IPS-15b (cell line): ENCODE results near the gene KYAT1.

Source experiments
- H3K27me3 ChIP-seq: one replicate; pipeline ENCODE4 v1.6.1; 2013; ENCODE audit warnings: low read length; ENCODE audit not compliant: control insufficient read depth, insufficient read depth
- H3K36me3 ChIP-seq: one replicate; pipeline ENCODE4 v1.6.1; 2013; ENCODE audit warnings: low read length; ENCODE audit not compliant: control insufficient read depth, insufficient read depth
- H3K4me1 ChIP-seq: one replicate; pipeline ENCODE4 v1.6.1; 2013; ENCODE audit warnings: mild to moderate bottlenecking, low read length; ENCODE audit not compliant: control insufficient read depth, insufficient read depth
- H3K4me3 ChIP-seq: one replicate; pipeline ENCODE4 v1.5.1; 2013; ENCODE audit warnings: low read depth, low read length
- H3K9ac ChIP-seq: one replicate; pipeline ENCODE4 v1.6.1; 2013; ENCODE audit warnings: low read depth, mild to moderate bottlenecking, low read length
- H3K9me3 ChIP-seq: one replicate; pipeline ENCODE4 v1.6.1; 2013; ENCODE audit warnings: mild to moderate bottlenecking, low read length; ENCODE audit not compliant: control insufficient read depth, insufficient read depth

Gene KYAT1

GRCh38 chr9:128881884-128882676 is at the start of gene KYAT1, which contains the start of gene LRRC8A:
TSS of gene KYAT1 (minus strand) at chr9:128881950. CDS start at chr9:128845405, 36,545 bp downstream.
TSS of gene LRRC8A (plus strand) at chr9:128882133. CDS start at chr9:128907165, 25,032 bp downstream.
- Histone ChIP-seq H3K36me3 (peaks cover 22% of the 10 kb centered on the region), H3K4me1 (peaks cover 4% of the 10 kb centered on the region), H3K9ac (peak within 1 kb of the TSS; percentile 94), H3K27me3 (no peaks in the 10 kb centered on the region), H3K4me3 (peak within 1 kb of the TSS; percentile 98), H3K9me3 (no peaks in the 10 kb centered on the region)

- H3K36me3 ChIP-seq = no peaks in the 10 kb centered on the region
- H3K9me3 ChIP-seq = no peaks in the 10 kb centered on the region
- H3K9ac ChIP-seq = no peak overlapping the region
- H3K4me1 ChIP-seq = no peaks in the 10 kb centered on the region
- H3K4me3 ChIP-seq = no peak overlapping the region
- no peaks in the 10 kb centered on the region for H3K27me3 ChIP-seq
Measured at GRCh38 chr9:128929560-128929959, 47.8 kb upstream of the KYAT1 start.

GRCh38 chr9:128928624-128929023 is 46.9 kb upstream of the KYAT1 start:
- no peak overlapping the region for H3K4me3 ChIP-seq
- no peaks in the 10 kb centered on the region for H3K36me3 ChIP-seq
- no peak overlapping the region for H3K9ac ChIP-seq
- H3K27me3 ChIP-seq = no peaks in the 10 kb centered on the region
- H3K4me1 ChIP-seq = no peaks in the 10 kb centered on the region
- H3K9me3 ChIP-seq = no peaks in the 10 kb centered on the region

- H3K9ac ChIP-seq = no peak overlapping the region
- H3K4me3 ChIP-seq = no peak overlapping the region
- H3K4me1 ChIP-seq = no peaks in the 10 kb centered on the region
- H3K9me3 ChIP-seq = no peaks in the 10 kb centered on the region
- no peaks in the 10 kb centered on the region for H3K36me3 ChIP-seq
- H3K27me3 ChIP-seq = no peaks in the 10 kb centered on the region
Measured at GRCh38 chr9:128927731-128928411, 46.1 kb upstream of the KYAT1 start.

- Histone ChIP-seq H3K27me3 (no peaks in the 10 kb centered on the region), H3K4me3 (no peak overlapping the region), H3K36me3 (peaks cover 4% of the 10 kb centered on the region), H3K9ac (no peak overlapping the region), H3K4me1 (peaks cover 5% of the 10 kb centered on the region), H3K9me3 (no peaks in the 10 kb centered on the region)
Measured at GRCh38 chr9:128923493-128923883, 41.7 kb upstream of the KYAT1 start.

- peak overlapping the region; percentile 73 for H3K4me3 ChIP-seq
- peaks cover 5% of the 10 kb centered on the region for H3K4me1 ChIP-seq
- no peaks in the 10 kb centered on the region for H3K9me3 ChIP-seq
- H3K36me3 ChIP-seq = peaks cover 13% of the 10 kb centered on the region
- H3K9ac ChIP-seq = peak overlapping the region; percentile 85
- no peaks in the 10 kb centered on the region for H3K27me3 ChIP-seq
Measured at GRCh38 chr9:128921881-128922763, 40.4 kb upstream of the KYAT1 start.

GRCh38 chr9:128920381-128921058 is 38.8 kb upstream of the KYAT1 start, which contains the start of gene PHYHD1:
TSS of gene PHYHD1 (plus strand) at chr9:128920982. CDS start at chr9:128922324, 1,342 bp downstream.
- Histone ChIP-seq H3K4me1 (peaks cover 5% of the 10 kb centered on the region), H3K9me3 (no peaks in the 10 kb centered on the region), H3K36me3 (peaks cover 24% of the 10 kb centered on the region), H3K4me3 (peak within 1 kb of the TSS; percentile 73), H3K9ac (peak within 1 kb of the TSS; percentile 85), H3K27me3 (no peaks in the 10 kb centered on the region)

GRCh38 chr9:128919402-128920089 is 37.8 kb upstream of the KYAT1 start:
- Histone ChIP-seq H3K27me3 (no peaks in the 10 kb centered on the region), H3K9ac (no peak overlapping the region), H3K4me1 (peaks cover 5% of the 10 kb centered on the region), H3K4me3 (no peak overlapping the region), H3K9me3 (no peaks in the 10 kb centered on the region), H3K36me3 (peaks cover 24% of the 10 kb centered on the region)

GRCh38 chr9:128918921-128919320 is 37.2 kb upstream of the KYAT1 start:
- no peaks in the 10 kb centered on the region for H3K9me3 ChIP-seq
- peaks cover 5% of the 10 kb centered on the region for H3K4me1 ChIP-seq
- peaks cover 27% of the 10 kb centered on the region for H3K36me3 ChIP-seq
- no peak overlapping the region for H3K4me3 ChIP-seq
- H3K27me3 ChIP-seq = no peaks in the 10 kb centered on the region
- no peak overlapping the region for H3K9ac ChIP-seq

GRCh38 chr9:128917151-128917849 is 35.5 kb upstream of the KYAT1 start:
- H3K4me3 ChIP-seq = no peak overlapping the region
- no peaks in the 10 kb centered on the region for H3K9me3 ChIP-seq
- H3K4me1 ChIP-seq = peaks cover 9% of the 10 kb centered on the region
- H3K36me3 ChIP-seq = peaks cover 32% of the 10 kb centered on the region
- H3K27me3 ChIP-seq = no peaks in the 10 kb centered on the region
- no peak overlapping the region for H3K9ac ChIP-seq
